ENCODE results near the gene CCT6A.
"Not testable (repeated sequence)": the region's sequence is repeated elsewhere in the genome, so short reads cannot be mapped to it uniquely, and the experiment has no call there.

CCT6A gene

GRCh38 chr7:56046721-56047445 is 4.7 kb upstream of the CCT6A start:
- TF ChIP-seq SPI1 (IDR thresholded peaks at IDR 0.05; ENCODE audit: borderline replicate concordance, low read depth) = no peak
- TF ChIP-seq GABPA (IDR thresholded peaks at IDR 0.05; ENCODE audit: low read depth) = no peak
- Histone ChIP-seq H3K27ac (replicated peaks) (no peak overlapping the region), H3K27me3 (ENCODE audit: insufficient read depth, poor library complexity, severe bottlenecking) (no peaks in the 10 kb centered on the region), H3K4me3 (replicated peaks; ENCODE audit: insufficient read depth, low read length) (no peak overlapping the region)
- no peak for DNase-seq (ENCODE audit: low read depth in 1 of 2, low spot score in 1 of 2)

GRCh38 chr7:56047446-56048116 is 4.0 kb upstream of the CCT6A start:
- H3K27me3 ChIP-seq (ENCODE audit: insufficient read depth, poor library complexity, severe bottlenecking); DNase-seq (ENCODE audit: low read depth in 1 of 2, low spot score in 1 of 2); H3K4me3 ChIP-seq (replicated peaks; ENCODE audit: insufficient read depth, low read length); H3K27ac ChIP-seq (replicated peaks): not testable (repeated sequence)

GRCh38 chr7:56048245-56048644 is 3.3 kb upstream of the CCT6A start:
- Histone ChIP-seq H3K27me3 (ENCODE audit: insufficient read depth, poor library complexity, severe bottlenecking) (no peaks in the 10 kb centered on the region), H3K4me3 (replicated peaks; ENCODE audit: insufficient read depth, low read length) (no peak overlapping the region), H3K27ac (replicated peaks) (no peak overlapping the region)
- no peak for TF ChIP-seq SPI1 (IDR thresholded peaks at IDR 0.05; ENCODE audit: borderline replicate concordance, low read depth)
- TF ChIP-seq POLR2AphosphoS5 (IDR thresholded peaks at IDR 0.05; ENCODE audit: low read depth) = no peak
- TF ChIP-seq CTCF (IDR thresholded peaks at IDR 0.05; ENCODE audit: insufficient read depth, low read length) = no peak
- TF ChIP-seq GABPA (IDR thresholded peaks at IDR 0.05; ENCODE audit: low read depth) = no peak
- TF ChIP-seq REST (IDR thresholded peaks at IDR 0.05; ENCODE audit: insufficient replicate concordance, low read depth) = no peak
- no peak for DNase-seq (ENCODE audit: low read depth in 1 of 2, low spot score in 1 of 2)

- not testable (repeated sequence) for H3K27me3 ChIP-seq (ENCODE audit: insufficient read depth, poor library complexity, severe bottlenecking); H3K4me3 ChIP-seq (replicated peaks; ENCODE audit: insufficient read depth, low read length); DNase-seq (ENCODE audit: low read depth in 1 of 2, low spot score in 1 of 2); H3K27ac ChIP-seq (replicated peaks)
Observed at GRCh38 chr7:56048763-56049162, 2.8 kb upstream of the CCT6A start.

GRCh38 chr7:56051053-56051338 is 569 bp upstream of the CCT6A start:
- no peaks in the 10 kb centered on the region for H3K27me3 ChIP-seq (ENCODE audit: insufficient read depth, poor library complexity, severe bottlenecking)
- H3K27ac ChIP-seq (replicated peaks) = peak overlapping the region; percentile 86
- TF ChIP-seq CTCF (IDR thresholded peaks at IDR 0.05; ENCODE audit: insufficient read depth, low read length) = no peak
- no peak for TF ChIP-seq REST (IDR thresholded peaks at IDR 0.05; ENCODE audit: insufficient replicate concordance, low read depth)
- TF ChIP-seq POLR2AphosphoS5 (IDR thresholded peaks at IDR 0.05; ENCODE audit: low read depth) = no peak
- no peak for TF ChIP-seq GABPA (IDR thresholded peaks at IDR 0.05; ENCODE audit: low read depth)
- TF ChIP-seq SPI1 (IDR thresholded peaks at IDR 0.05; ENCODE audit: borderline replicate concordance, low read depth) = no peak
- DNase-seq (ENCODE audit: low read depth in 1 of 2, low spot score in 1 of 2) = no peak
- H3K4me3 ChIP-seq (replicated peaks; ENCODE audit: insufficient read depth, low read length) = peak overlapping the region; percentile 76
